PC-9 (cell line): Measurements from ENCODE around the gene DLGAP1.

Experiments used
- CTCF ChIP-seq: fragments of 200-600 bp; sonication (generic); conservative IDR thresholded peaks from 2 replicates; pipeline ENCODE4 v1.6.1; 2017; ENCODE audit warnings: mixed run types, antibody characterized with exemption, mild to moderate bottlenecking, moderate library complexity
- EZH2 ChIP-seq: fragments of 200-600 bp; sonication (generic); IDR thresholded peaks from 2 replicates; pipeline ENCODE4 v1.8.0; 2017; ENCODE audit warnings: antibody characterized with exemption, low read depth

DNA sequence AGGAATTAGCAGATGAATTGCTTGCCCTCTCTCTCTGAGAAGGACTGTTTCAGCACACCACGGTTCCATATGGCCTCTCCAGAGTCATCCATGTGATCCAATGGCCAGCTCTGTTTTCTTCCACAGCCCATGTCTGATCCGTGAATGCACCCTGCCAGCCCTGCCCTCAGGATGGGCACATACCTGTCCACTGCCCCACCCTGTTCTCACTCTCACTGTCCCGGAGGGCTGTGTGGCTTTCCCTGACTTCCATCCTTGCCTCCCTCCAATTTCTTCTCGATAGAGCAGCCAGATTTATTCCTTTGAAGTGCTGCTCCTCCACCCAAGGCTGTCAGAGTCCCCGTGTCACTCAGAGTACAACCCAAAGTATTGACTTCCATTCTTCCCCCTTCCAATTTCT, 662.0 kb downstream of the DLGAP1 start:
- TF ChIP-seq CTCF (no peak), EZH2 (no peak)
